Lower leg skin (tissue), 3 donors: ENCODE data around the gene GNAL.

Experiments
- CTCF ChIP-seq, 3 donors: fragments of 450-650 bp; IDR thresholded peaks; one replicate each; pipeline ENCODE4 v1.5.1; 2016; ENCODE audit warnings: antibody characterized with exemption in 3 of 3, mild to moderate bottlenecking in 3 of 3, moderate library complexity in 2 of 3
- POLR2A ChIP-seq, 2 donors: fragments of 450-650 bp; IDR thresholded peaks; one replicate each; pipeline ENCODE4 v1.6.1; 2016 to 2017; ENCODE audit warnings: antibody characterized with exemption in 2 of 2, mild to moderate bottlenecking in 1 of 2, moderate library complexity in 1 of 2

- TF ChIP-seq CTCF (IDR thresholded peaks at IDR 0.05) = no peak
- TF ChIP-seq POLR2A (IDR thresholded peaks at IDR 0.05) = no peak
Observed at GRCh38 chr18:11821208-11821607, 132.1 kb downstream of the GNAL start.
